WTC11 (cell line): ENCODE data around the gene JMJD7.

Source experiments
- CREB1 ChIP-seq: sonication (generic); formaldehyde crosslinking; IDR thresholded peaks from 2 replicates; pipeline ENCODE4 v1.8.0; 2023; ENCODE audit warnings: mild to moderate bottlenecking, missing genetic modification reagents
- CTCF ChIP-seq: fragments of 200-600 bp; IDR thresholded peaks from 2 replicates; pipeline ENCODE4 v1.8.0; 2022; ENCODE audit warnings: antibody characterized with exemption
- GABPB1 ChIP-seq: sonication (generic); formaldehyde crosslinking; IDR thresholded peaks from 2 replicates; pipeline ENCODE4 v1.8.1; 2023; ENCODE audit warnings: mild to moderate bottlenecking, missing genetic modification reagents
- IRF2 ChIP-seq: sonication (generic); formaldehyde crosslinking; IDR thresholded peaks from 2 replicates; pipeline ENCODE4 v1.8.0; 2022; ENCODE audit warnings: low read depth, missing genetic modification reagents, borderline replicate concordance
- KAT7 ChIP-seq: sonication (generic); formaldehyde crosslinking; IDR thresholded peaks from 2 replicates; pipeline ENCODE4 v1.8.1; 2023; ENCODE audit warnings: missing genetic modification reagents, mild to moderate bottlenecking, borderline replicate concordance
- MAX ChIP-seq: sonication (generic); formaldehyde crosslinking; IDR thresholded peaks from 2 replicates; pipeline ENCODE4 v1.8.0; 2022; ENCODE audit warnings: mild to moderate bottlenecking, missing genetic modification reagents
- PREB ChIP-seq: sonication (generic); formaldehyde crosslinking; IDR thresholded peaks from 2 replicates; pipeline ENCODE4 v1.8.1; 2022; ENCODE audit warnings: mild to moderate bottlenecking, missing genetic modification reagents, moderate library complexity, borderline replicate concordance
- SP1 ChIP-seq: sonication (generic); formaldehyde crosslinking; conservative IDR thresholded peaks from 2 replicates; pipeline ENCODE4 v1.8.1; 2022; ENCODE audit warnings: missing genetic modification reagents
- TEAD4 ChIP-seq: sonication (generic); formaldehyde crosslinking; IDR thresholded peaks from 2 replicates; pipeline ENCODE4 v1.8.0; 2022; ENCODE audit warnings: mild to moderate bottlenecking, missing genetic modification reagents
- ZNF232 ChIP-seq: sonication (generic); formaldehyde crosslinking; IDR thresholded peaks from 2 replicates; pipeline ENCODE4 v1.8.0; 2022; ENCODE audit warnings: mild to moderate bottlenecking, missing genetic modification reagents
- TF ChIP-seq, protein P1 (sequence below): sonication (generic); formaldehyde crosslinking; IDR thresholded peaks from 2 replicates; pipeline ENCODE4 v1.8.0; 2023; ENCODE audit warnings: missing genetic modification reagents, mild to moderate bottlenecking, borderline replicate concordance
- TF ChIP-seq, protein P2 (sequence below): sonication (generic); formaldehyde crosslinking; IDR thresholded peaks from 2 replicates; pipeline ENCODE4 v1.8.1; 2023; ENCODE audit warnings: mild to moderate bottlenecking, moderate library complexity, missing genetic modification reagents

- TF ChIP-seq KAT7 (CRISPR knock-in tag), result no peak
- TF ChIP-seq CTCF, result peak; percentile 37; the same call in 1 of the 2 replicates
- TF ChIP-seq IRF2 (CRISPR knock-in tag), result no peak
- TF ChIP-seq SP1 (CRISPR knock-in tag), result no peak
- TF ChIP-seq CREB1 (CRISPR knock-in tag), result no peak
- no peak for TF ChIP-seq GABPB1 (CRISPR knock-in tag)
- TF ChIP-seq ZNF232 (CRISPR knock-in tag), result no peak
- TF ChIP-seq, protein P1, sequence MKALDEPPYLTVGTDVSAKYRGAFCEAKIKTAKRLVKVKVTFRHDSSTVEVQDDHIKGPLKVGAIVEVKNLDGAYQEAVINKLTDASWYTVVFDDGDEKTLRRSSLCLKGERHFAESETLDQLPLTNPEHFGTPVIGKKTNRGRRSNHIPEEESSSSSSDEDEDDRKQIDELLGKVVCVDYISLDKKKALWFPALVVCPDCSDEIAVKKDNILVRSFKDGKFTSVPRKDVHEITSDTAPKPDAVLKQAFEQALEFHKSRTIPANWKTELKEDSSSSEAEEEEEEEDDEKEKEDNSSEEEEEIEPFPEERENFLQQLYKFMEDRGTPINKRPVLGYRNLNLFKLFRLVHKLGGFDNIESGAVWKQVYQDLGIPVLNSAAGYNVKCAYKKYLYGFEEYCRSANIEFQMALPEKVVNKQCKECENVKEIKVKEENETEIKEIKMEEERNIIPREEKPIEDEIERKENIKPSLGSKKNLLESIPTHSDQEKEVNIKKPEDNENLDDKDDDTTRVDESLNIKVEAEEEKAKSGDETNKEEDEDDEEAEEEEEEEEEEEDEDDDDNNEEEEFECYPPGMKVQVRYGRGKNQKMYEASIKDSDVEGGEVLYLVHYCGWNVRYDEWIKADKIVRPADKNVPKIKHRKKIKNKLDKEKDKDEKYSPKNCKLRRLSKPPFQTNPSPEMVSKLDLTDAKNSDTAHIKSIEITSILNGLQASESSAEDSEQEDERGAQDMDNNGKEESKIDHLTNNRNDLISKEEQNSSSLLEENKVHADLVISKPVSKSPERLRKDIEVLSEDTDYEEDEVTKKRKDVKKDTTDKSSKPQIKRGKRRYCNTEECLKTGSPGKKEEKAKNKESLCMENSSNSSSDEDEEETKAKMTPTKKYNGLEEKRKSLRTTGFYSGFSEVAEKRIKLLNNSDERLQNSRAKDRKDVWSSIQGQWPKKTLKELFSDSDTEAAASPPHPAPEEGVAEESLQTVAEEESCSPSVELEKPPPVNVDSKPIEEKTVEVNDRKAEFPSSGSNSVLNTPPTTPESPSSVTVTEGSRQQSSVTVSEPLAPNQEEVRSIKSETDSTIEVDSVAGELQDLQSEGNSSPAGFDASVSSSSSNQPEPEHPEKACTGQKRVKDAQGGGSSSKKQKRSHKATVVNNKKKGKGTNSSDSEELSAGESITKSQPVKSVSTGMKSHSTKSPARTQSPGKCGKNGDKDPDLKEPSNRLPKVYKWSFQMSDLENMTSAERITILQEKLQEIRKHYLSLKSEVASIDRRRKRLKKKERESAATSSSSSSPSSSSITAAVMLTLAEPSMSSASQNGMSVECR, result no peak
- no peak for TF ChIP-seq TEAD4 (CRISPR knock-in tag)
- TF ChIP-seq PREB (CRISPR knock-in tag), result no peak
- TF ChIP-seq, protein P2, sequence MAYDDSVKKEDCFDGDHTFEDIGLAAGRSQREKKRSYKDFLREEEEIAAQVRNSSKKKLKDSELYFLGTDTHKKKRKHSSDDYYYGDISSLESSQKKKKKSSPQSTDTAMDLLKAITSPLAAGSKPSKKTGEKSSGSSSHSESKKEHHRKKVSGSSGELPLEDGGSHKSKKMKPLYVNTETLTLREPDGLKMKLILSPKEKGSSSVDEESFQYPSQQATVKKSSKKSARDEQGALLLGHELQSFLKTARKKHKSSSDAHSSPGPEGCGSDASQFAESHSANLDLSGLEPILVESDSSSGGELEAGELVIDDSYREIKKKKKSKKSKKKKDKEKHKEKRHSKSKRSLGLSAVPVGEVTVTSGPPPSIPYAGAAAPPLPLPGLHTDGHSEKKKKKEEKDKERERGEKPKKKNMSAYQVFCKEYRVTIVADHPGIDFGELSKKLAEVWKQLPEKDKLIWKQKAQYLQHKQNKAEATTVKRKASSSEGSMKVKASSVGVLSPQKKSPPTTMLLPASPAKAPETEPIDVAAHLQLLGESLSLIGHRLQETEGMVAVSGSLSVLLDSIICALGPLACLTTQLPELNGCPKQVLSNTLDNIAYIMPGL (CRISPR knock-in tag), result no peak
- TF ChIP-seq MAX (CRISPR knock-in tag), result no peak
Observed at GRCh38 chr15:41811432-41812195, 16.3 kb upstream of the JMJD7 start.
